Lung (tissue), 12 donors: Measurements from ENCODE around the gene EEPD1. TPM values are rescaled to one million over a fixed set of nuclear protein-coding genes. Genes with fewer than 3 reads are reported as not detected.

Source experiments
- ATAC-seq: fragments of 200-7000 bp; cut with Tn5 transposase; one replicate; pipeline ENCODE4 v1.9.1; 2020; ENCODE audit warnings: moderate number of reproducible peaks; ENCODE audit not compliant: insufficient read depth, low FRiP score
- DNase-seq, 3 donors: peaks; one replicate each; pipeline ENCODE4 v3.0.0-alpha.2; 2013 to 2017
- H3K27ac ChIP-seq, 2 donors: one replicate each; pipeline ENCODE4 v1.5.1; 2013; ENCODE audit warnings: mild to moderate bottlenecking in 2 of 2, moderate library complexity in 2 of 2, control low read depth in 1 of 2, inconsistent platforms in 1 of 2, low read depth in 1 of 2, low read length in 1 of 2
- H3K27me3 ChIP-seq, 3 donors: one replicate each; pipeline ENCODE4 v1.5.1; 2013; ENCODE audit warnings: low read length in 2 of 3; ENCODE audit not compliant: control insufficient read depth in 3 of 3, insufficient read depth in 3 of 3
- H3K36me3 ChIP-seq, 4 donors: one replicate each; pipeline ENCODE4 v1.5.1; 2013; ENCODE audit warnings: low read length in 4 of 4, mild to moderate bottlenecking in 1 of 4, moderate library complexity in 1 of 4; ENCODE audit not compliant: control insufficient read depth in 4 of 4, insufficient read depth in 4 of 4
- H3K4me1 ChIP-seq, 5 donors: one replicate each; pipeline ENCODE4 v1.5.1; 2013; ENCODE audit warnings: low read length in 5 of 5, mild to moderate bottlenecking in 2 of 5, moderate library complexity in 1 of 5; ENCODE audit not compliant: control insufficient read depth in 5 of 5, insufficient read depth in 5 of 5
- H3K4me3 ChIP-seq: one replicate; pipeline ENCODE4 v1.5.1; 2013; ENCODE audit warnings: mild to moderate bottlenecking, control low read depth, moderate library complexity
- H3K9ac ChIP-seq, 2 donors: one replicate each; pipeline ENCODE4 v1.5.1; 2013; ENCODE audit warnings: low read length in 2 of 2, control low read depth in 1 of 2; ENCODE audit not compliant: insufficient read depth in 1 of 2
- H3K9me3 ChIP-seq, 4 donors: one replicate each; pipeline ENCODE4 v1.5.1; 2013; ENCODE audit warnings: low read length in 3 of 4, mild to moderate bottlenecking in 1 of 4, moderate library complexity in 1 of 4; ENCODE audit not compliant: control insufficient read depth in 4 of 4, insufficient read depth in 3 of 4
- CTCF ChIP-seq: IDR thresholded peaks from 2 replicates; pipeline ENCODE4 v1.5.1; 2012; ENCODE audit warnings: mild to moderate bottlenecking; ENCODE audit errors: control extremely low read depth, extremely low read depth
- WGBS, 2 donors: extraction: QIAGEN DNeasy Blood & Tissue Kit; methylation state at CpG; one replicate each; pipeline ENCODE4 v1.1.7; 2013; 5-methylcytosine and 5-hydroxymethylcytosine counted together
- polyA plus RNA-seq, 2 donors: library from polyadenylated mRNA; stranded (reverse); fragments of 200-250 nt; gene quantifications; one replicate each; pipeline ENCODE4 v1.2.1, GENCODE V29; 2013
- total RNA-seq, 2 donors: library from RNA; depleted of rRNA in 1 of 2; stranded (reverse); fragments of >200 nt in 1 of 2; gene quantifications; one replicate each; pipeline ENCODE4 v1.2.1, GENCODE V29; 2014 to 2021
- donor health status: control.
- donor health status: control.
- donor health status: Bipolar disorder and iron deficiency.
- donor health status: healthy.
- donor health status: DM: yes; HTN: yes; CAD: no.

The EEPD1 gene
- total and polyA plus RNA-seq, 4 donors = 5.4 to 15.3 (median 7.9) TPM

GRCh38 chr7:36299823-36300341 is 146.8 kb downstream of the EEPD1 start:
- no peak for ATAC-seq
- H3K27me3 ChIP-seq = no peaks in the 10 kb centered on the region
- H3K4me3 ChIP-seq = no peak overlapping the region
- no peak overlapping the region for H3K27ac ChIP-seq
- TF ChIP-seq CTCF = no peak
- DNase-seq = no peak
- WGBS, 2 donors = 78 to 86% methylated on average over 9 of the region's 9 CpGs
- no peak overlapping the region for H3K9ac ChIP-seq
- H3K4me1 ChIP-seq = peaks cover 22 to 68% (median 28%) of the 10 kb centered on the region in 5 donors
- peaks cover 0 to 8% (median 3%) of the 10 kb centered on the region in 4 donors for H3K36me3 ChIP-seq
- no peaks in the 10 kb centered on the region for H3K9me3 ChIP-seq

- no peaks in the 10 kb centered on the region for H3K9me3 ChIP-seq
- DNase-seq (peak in 1 of 3 donors; percentile 67), ATAC-seq (no peak)
- peaks cover 0 to 8% (median 3%) of the 10 kb centered on the region in 4 donors for H3K36me3 ChIP-seq
- 74 to 85% methylated on average over 9 of the region's 9 CpGs for WGBS, 2 donors
- no peak overlapping the region for H3K4me3 ChIP-seq
- H3K9ac ChIP-seq = no peak overlapping the region
- H3K27me3 ChIP-seq = no peaks in the 10 kb centered on the region
- no peak overlapping the region for H3K27ac ChIP-seq
- peaks cover 22 to 70% (median 31%) of the 10 kb centered on the region in 5 donors for H3K4me1 ChIP-seq
- no peak for TF ChIP-seq CTCF
Observed at GRCh38 chr7:36300696-36301350, 147.8 kb downstream of the EEPD1 start.

- 90 to 93% methylated on average over 15 of the region's 15 CpGs for WGBS, 2 donors
- Histone ChIP-seq H3K27ac (peak overlapping the region in 1 of 2 donors; percentile 8), H3K27me3 (no peaks in the 10 kb centered on the region), H3K36me3 (peaks cover 0 to 7% (median 1%) of the 10 kb centered on the region in 4 donors), H3K9me3 (no peaks in the 10 kb centered on the region), H3K4me1 (peaks cover 22 to 83% (median 37%) of the 10 kb centered on the region in 5 donors), H3K4me3 (no peak overlapping the region), H3K9ac (no peak overlapping the region)
- DNase-seq (peak in 1 of 3 donors; percentile 40), ATAC-seq (no peak)
- TF ChIP-seq CTCF = no peak
Observed at GRCh38 chr7:36301914-36302771, 149.1 kb downstream of the EEPD1 start.
